A673 (cell line): ENCODE data around the gene ANKRD29. TPM values are rescaled to one million over a fixed set of nuclear protein-coding genes. Genes with fewer than 3 reads are reported as not detected.
"Not testable (repeated sequence)": the region's sequence is repeated elsewhere in the genome, so short reads cannot be mapped to it uniquely, and the experiment has no call there.

ENCODE experiments used
- BruUV-seq: library from RNA; stranded (reverse); fragments of 400-500 nt; replicated peaks from 2 replicates; lab custom pipeline; 2021; lab: Mats Ljungman, UMichigan
- CTCF ChIA-PET: fragments of 300-600 bp; sonication (Branson Sonifier 250); formaldehyde crosslinking; loops from one replicate; lab custom pipeline; 2022; ENCODE audit warnings: antibody characterized with exemption; lab: Charles Lee
- POLR2A ChIA-PET: fragments of 300-600 bp; sonication (Branson Sonifier 250); formaldehyde crosslinking; loops from one replicate; lab custom pipeline; 2022; ENCODE audit warnings: antibody characterized with exemption; ENCODE audit not compliant: low non-redundant PET; lab: Charles Lee
- DNase-seq: peaks from one replicate; pipeline ENCODE4 v3.0.0-alpha.2; 2015; ENCODE audit warnings: low spot score
- H3K27ac ChIP-seq: fragments of 200-600 bp; sonication (generic); 2 replicates; pipeline ENCODE4 v1.5.1; 2016; ENCODE audit warnings: mixed run types, low read depth, mild to moderate bottlenecking, mixed read lengths, antibody characterized with exemption, low read length; ENCODE audit not compliant: poor library complexity, severe bottlenecking
- H3K27me3 ChIP-seq: fragments of 200-600 bp; sonication (generic); replicated peaks from 2 replicates; pipeline ENCODE4 v1.6.1; 2017; ENCODE audit warnings: mixed run types, low read depth, mild to moderate bottlenecking, mixed read lengths, antibody characterized with exemption, low read length; ENCODE audit not compliant: insufficient read depth, poor library complexity
- H3K36me3 ChIP-seq: fragments of 200-600 bp; sonication (generic); 2 replicates; pipeline ENCODE4 v1.6.1; 2016; ENCODE audit warnings: mixed run types, mild to moderate bottlenecking, mixed read lengths, antibody characterized with exemption, low read length; ENCODE audit not compliant: insufficient read depth, poor library complexity, severe bottlenecking
- H3K4me1 ChIP-seq: fragments of 200-600 bp; sonication (generic); 2 replicates; pipeline ENCODE4 v1.6.1; 2017; ENCODE audit warnings: mixed run types, mild to moderate bottlenecking, mixed read lengths, antibody characterized with exemption, low read length; ENCODE audit not compliant: insufficient read depth, poor library complexity, severe bottlenecking
- H3K4me3 ChIP-seq: fragments of 200-600 bp; sonication (generic); 2 replicates; pipeline ENCODE4 v1.5.1; 2016; ENCODE audit warnings: low read depth, mixed run types, mild to moderate bottlenecking, mixed read lengths, low read length; ENCODE audit not compliant: poor library complexity, severe bottlenecking
- H3K9me3 ChIP-seq: fragments of 200-600 bp; sonication (generic); 2 replicates; pipeline ENCODE4 v1.6.1; 2016; ENCODE audit warnings: mixed run types, low read depth, mild to moderate bottlenecking, mixed read lengths, antibody characterized with exemption, low read length; ENCODE audit not compliant: poor library complexity, severe bottlenecking
- EZH2 ChIP-seq: fragments of 200-600 bp; sonication (generic); IDR thresholded peaks from 2 replicates; pipeline ENCODE4 v1.6.1; 2017; ENCODE audit warnings: borderline replicate concordance, low read depth, mild to moderate bottlenecking, mixed read lengths, antibody characterized with exemption, low read length; ENCODE audit not compliant: poor library complexity, severe bottlenecking
- intact Hi-C: fragments of 100-400 bp; cut with micrococcal nuclease; formaldehyde crosslinking; loops from one replicate; pipeline ENCODE4 v1.10.0; 2022; ENCODE audit not compliant: unreplicated experiment
- total RNA-seq: library from RNA; stranded (reverse); gene quantifications from 2 replicates; pipeline ENCODE4 v1.2.3, GENCODE V29; 2021
- TF ChIP-seq, protein P1 (sequence below): fragments of 300-800, 200-600 bp; sonication (generic); conservative IDR thresholded peaks from 2 replicates; pipeline ENCODE4 v1.5.1; 2017; ENCODE audit warnings: low read depth, mild to moderate bottlenecking, antibody characterized with exemption, low read length, moderate library complexity, mixed read lengths

Gene ANKRD29
- total RNA-seq, 1 experiment from 2014 or later, result 2.6 TPM

- TF ChIP-seq, protein P1, sequence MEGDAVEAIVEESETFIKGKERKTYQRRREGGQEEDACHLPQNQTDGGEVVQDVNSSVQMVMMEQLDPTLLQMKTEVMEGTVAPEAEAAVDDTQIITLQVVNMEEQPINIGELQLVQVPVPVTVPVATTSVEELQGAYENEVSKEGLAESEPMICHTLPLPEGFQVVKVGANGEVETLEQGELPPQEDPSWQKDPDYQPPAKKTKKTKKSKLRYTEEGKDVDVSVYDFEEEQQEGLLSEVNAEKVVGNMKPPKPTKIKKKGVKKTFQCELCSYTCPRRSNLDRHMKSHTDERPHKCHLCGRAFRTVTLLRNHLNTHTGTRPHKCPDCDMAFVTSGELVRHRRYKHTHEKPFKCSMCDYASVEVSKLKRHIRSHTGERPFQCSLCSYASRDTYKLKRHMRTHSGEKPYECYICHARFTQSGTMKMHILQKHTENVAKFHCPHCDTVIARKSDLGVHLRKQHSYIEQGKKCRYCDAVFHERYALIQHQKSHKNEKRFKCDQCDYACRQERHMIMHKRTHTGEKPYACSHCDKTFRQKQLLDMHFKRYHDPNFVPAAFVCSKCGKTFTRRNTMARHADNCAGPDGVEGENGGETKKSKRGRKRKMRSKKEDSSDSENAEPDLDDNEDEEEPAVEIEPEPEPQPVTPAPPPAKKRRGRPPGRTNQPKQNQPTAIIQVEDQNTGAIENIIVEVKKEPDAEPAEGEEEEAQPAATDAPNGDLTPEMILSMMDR, result no peak
- no peak for TF ChIP-seq EZH2
- Histone ChIP-seq H3K27me3 (peaks cover 4% of the 10 kb centered on the region), H3K36me3 (no peaks in the 10 kb centered on the region), H3K9me3 (no peaks in the 10 kb centered on the region), H3K4me1 (no peaks in the 10 kb centered on the region), H3K27ac (no peak overlapping the region), H3K4me3 (no peak overlapping the region)
- no TSS peak for BruUV-seq
- POLR2A ChIA-PET, result interaction anchor here (0.6 kb wide), 1 partner anchor 9 kb away, joined by 6 read pairs; no protein-coding TSS in a partner anchor
- CTCF ChIA-PET, result interaction anchor here (0.6 kb wide), 2 partner anchors 16 to 304 kb away, joined by 3 to 5 read pairs; no protein-coding TSS in a partner anchor
- DNase-seq, result no peak
- intact Hi-C loops, result no loop called here
Measured at GRCh38 chr18:23614413-23614812, 48.3 kb downstream of the ANKRD29 start.

DNA sequence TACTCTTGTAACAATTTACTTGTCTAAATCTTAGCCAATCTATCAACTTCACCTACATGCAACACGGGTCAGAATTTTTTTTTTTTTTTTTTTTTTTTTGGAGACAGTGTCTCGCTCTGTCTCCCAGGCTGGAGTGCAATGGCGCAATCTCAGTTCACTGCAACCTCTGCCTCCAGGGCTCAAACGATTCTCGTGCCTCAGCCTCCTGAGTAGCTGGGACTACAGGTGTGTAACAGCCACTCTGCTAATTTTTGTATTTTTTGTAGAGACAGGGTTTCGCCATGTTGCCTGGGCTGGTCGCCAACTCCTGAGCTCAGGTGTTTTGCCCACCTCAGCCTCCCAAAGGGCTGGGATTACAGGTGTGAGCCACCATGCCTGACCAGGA lies 49.6 kb downstream of the ANKRD29 start:
- CTCF ChIA-PET, H3K36me3 ChIP-seq, H3K27ac ChIP-seq, H3K4me1 ChIP-seq, DNase-seq, POLR2A ChIA-PET, intact Hi-C loops, H3K4me3 ChIP-seq, H3K27me3 ChIP-seq, BruUV-seq, H3K9me3 ChIP-seq: not testable (repeated sequence)

DNA sequence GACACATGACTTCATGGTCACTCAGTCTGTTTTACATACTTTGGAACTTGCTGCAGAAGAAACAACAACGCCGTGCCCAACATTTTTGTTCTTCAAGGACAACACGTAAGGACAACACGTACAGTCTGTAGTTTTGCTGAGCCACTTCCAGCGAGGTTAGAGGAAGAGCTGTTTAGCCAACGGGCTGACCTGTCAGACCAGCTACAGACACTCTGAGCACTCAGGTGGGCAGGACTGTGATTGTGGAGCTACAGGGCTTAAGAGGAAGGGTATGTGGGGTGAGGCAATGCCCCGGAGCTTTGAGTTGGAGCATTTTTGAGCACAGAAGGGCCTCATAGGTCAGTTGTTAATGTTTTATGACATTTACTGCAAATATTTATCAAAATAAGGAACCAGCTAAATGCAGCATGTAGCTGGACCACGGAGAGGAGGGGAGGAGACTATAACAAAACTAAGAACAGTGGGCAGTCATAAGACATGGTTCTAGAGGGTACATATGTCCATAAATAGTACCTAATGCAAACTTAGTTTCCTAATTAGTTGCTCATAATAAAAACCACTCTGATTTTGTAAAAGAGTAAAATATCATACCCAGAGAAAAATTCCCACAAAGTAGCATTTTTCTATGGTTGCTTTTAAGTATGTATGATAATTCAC lies 50.1 kb downstream of the ANKRD29 start:
- DNase-seq, result no peak
- no peaks in the 10 kb centered on the region for H3K36me3 ChIP-seq
- POLR2A ChIA-PET, result no interaction called here
- H3K9me3 ChIP-seq, result no peaks in the 10 kb centered on the region
- CTCF ChIA-PET, result no interaction called here
- no peaks in the 10 kb centered on the region for H3K4me1 ChIP-seq
- no peak overlapping the region for H3K4me3 ChIP-seq
- no TSS peak for BruUV-seq
- H3K27ac ChIP-seq, result no peak overlapping the region
- TF ChIP-seq, protein P1, result no peak
- no peak for TF ChIP-seq EZH2
- intact Hi-C loops, result no loop called here
- no peaks in the 10 kb centered on the region for H3K27me3 ChIP-seq

- no peaks in the 10 kb centered on the region for H3K36me3 ChIP-seq
- H3K4me1 ChIP-seq, result no peaks in the 10 kb centered on the region
- no peaks in the 10 kb centered on the region for H3K9me3 ChIP-seq
- no peaks in the 10 kb centered on the region for H3K27me3 ChIP-seq
- intact Hi-C loops, result no loop called here
- ChIA-PET CTCF (no interaction called here), POLR2A (no interaction called here)
- no peak overlapping the region for H3K4me3 ChIP-seq
- TF ChIP-seq, protein P1, result no peak
- TF ChIP-seq EZH2, result no peak
- no peak overlapping the region for H3K27ac ChIP-seq
- no peak for DNase-seq
- BruUV-seq, result no TSS peak
Measured at GRCh38 chr18:23609390-23610023, 53.2 kb downstream of the ANKRD29 start.
